ENCODE measurements around the gene CORO6.

Gene CORO6

GRCh38 chr17:29640981-29641642, 18.4 kb upstream of the CORO6 start:
- intact Hi-C loops (cut with DNase I), result loop anchor here (10.0 kb wide), 1 partner anchor 54 kb away; no protein-coding TSS in a partner anchor
- DNase-seq, result peak in 1 of 10 donors; percentile 2

GRCh38 chr17:29640413-29640812, 17.7 kb upstream of the CORO6 start:
- peak in 1 of 10 donors; percentile 4 for DNase-seq
- intact Hi-C loops (cut with DNase I), result loop anchor here (10.0 kb wide), 1 partner anchor 54 kb away; no protein-coding TSS in a partner anchor

GRCh38 chr17:29633886-29634285, 11.2 kb upstream of the CORO6 start:
- DNase-seq, result peak in 1 of 10 donors; percentile 14
- intact Hi-C loops (cut with DNase I), result loop anchor here (5.0 kb wide), 1 partner anchor 293 kb away; no protein-coding TSS in a partner anchor

DNA sequence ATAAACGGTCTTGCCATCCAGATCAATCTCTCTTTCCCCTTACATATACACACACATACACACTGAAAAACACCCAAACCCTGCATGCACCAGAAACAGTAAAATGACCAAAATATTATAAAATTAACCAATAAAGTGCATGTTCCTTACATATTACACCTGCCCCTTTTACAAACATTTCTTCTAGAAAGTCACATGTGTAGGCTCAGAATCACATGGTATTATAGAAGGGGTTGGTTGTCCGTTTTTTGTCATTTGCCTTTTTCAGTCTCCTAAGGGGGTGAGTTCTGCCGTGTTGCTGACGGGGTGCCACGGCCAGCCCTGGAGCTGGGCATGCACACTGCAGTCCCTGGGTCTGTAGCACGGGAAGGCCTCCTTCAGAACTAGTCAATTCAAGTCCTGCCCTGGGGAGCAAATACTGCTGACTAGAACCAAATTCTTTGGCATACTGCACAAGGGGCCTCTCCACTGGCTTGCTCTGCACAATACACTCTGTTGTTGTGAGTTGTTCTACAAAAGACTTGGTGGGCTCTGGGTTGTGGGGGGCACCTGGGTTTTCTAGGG, 8.0 kb upstream of the CORO6 start:
- intact Hi-C loops (cut with DNase I), result loop anchor here (5.0 kb wide), 1 partner anchor 297 kb away; no protein-coding TSS in a partner anchor
- peak in 1 of 10 donors; percentile 33 for DNase-seq

GRCh38 chr17:29629839-29630238, 7.1 kb upstream of the CORO6 start:
- intact Hi-C loops (cut with DNase I), result loop anchor here (5.0 kb wide), 1 partner anchor 297 kb away; no protein-coding TSS in a partner anchor

GRCh38 chr17:29628644-29629043, 5.9 kb upstream of the CORO6 start:
- no peak for DNase-seq
- intact Hi-C loops (cut with DNase I), result no loop called here

More at GRCh38 chr17:29629839-29630238, 7.1 kb upstream of the CORO6 start:
- DNase-seq, result peak in 1 of 10 donors; percentile 9

GRCh38 chr17:29627951-29628350, 5.2 kb upstream of the CORO6 start:
- no peak for DNase-seq
- intact Hi-C loops (cut with DNase I), result no loop called here

DNA sequence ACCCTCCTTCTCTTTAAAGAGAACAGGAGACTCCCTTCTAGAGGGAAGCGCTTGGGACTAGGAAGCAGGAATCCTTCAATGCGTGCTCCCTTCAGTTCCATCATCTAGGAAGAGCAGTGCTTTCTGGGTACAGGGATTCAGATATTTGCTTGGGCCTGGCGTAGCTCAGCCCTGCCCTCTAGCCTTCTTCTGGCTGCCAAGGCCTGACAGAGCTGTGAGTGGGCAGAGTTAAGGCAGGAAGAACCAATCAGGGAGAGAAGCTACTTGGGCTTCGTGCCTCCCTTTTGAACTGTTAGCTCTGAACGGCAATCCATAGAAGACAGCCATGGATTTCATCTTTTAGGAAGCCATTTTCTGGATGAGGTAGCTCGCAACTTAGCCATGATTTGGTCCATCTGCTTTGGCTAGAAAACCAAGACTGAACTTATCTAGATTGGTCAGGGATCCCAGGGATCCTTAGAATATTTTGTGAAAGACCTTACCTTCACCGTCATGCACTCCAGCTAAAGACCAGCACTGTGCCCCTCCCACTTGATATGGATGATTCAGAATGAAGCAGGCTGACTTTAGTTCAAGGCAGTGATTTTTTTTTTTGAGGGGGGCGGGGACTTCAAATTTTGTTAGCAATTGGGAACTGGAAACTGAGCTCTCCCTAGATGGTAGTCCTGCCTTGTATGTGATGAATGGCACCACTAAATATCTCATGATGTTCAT, 2.5 kb upstream of the CORO6 start:
- intact Hi-C loops (cut with DNase I), result no loop called here
- peak in 8 of 10 donors; percentile 28 to 95 (median 60) for DNase-seq

DNA sequence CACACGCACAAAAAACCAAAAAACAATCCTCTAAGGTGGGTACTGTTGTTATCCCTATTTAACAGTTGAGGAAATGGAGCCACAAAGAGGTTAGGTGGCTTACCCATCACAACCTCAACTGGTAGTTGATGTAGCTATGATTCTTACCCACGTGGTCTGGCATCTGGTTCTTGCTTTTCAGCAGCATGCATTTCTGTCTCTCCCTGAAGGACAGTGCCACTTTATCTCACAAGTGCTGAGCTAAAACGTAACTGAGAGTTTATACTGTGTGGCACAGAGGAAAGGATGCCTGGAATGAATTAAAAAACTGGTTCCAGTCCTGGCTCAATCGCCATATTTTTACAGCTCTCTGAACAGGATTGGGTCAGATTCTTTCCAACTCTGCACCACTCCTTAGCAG, 1.9 kb upstream of the CORO6 start:
- intact Hi-C loops (cut with DNase I), result no loop called here
- DNase-seq, result no peak

- intact Hi-C loops (cut with DNase I), result no loop called here
Observed at GRCh38 chr17:29623283-29623647, 553 bp upstream of the CORO6 start.

DNA sequence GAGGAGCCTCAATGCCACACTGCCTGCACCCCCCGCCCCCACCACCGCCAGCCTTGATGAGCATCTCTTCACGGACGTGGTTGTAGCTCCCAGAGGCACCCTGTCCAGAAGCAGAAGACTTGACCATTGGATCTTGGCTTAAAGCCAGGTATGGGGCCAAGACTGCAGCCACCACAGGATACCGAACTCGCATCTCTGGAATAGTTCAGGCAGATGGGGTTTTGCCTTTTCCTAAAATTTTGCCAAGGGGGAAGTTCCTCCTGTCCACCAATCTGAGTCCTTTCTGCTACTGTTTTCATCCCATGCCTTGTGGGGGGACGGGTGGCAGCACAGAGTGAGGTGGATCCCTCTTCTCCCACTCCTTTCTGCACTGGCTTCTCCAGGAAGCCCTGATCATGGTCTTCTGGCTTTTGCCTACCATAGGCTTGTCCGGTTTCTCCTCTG, 939 bp downstream of the CORO6 start:
- intact Hi-C loops (cut with DNase I), result no loop called here
- DNase-seq, result peak in 3 of 10 donors; percentile 24 to 86 (median 45)

More at GRCh38 chr17:29623283-29623647, 553 bp upstream of the CORO6 start:
- DNase-seq, result no peak

- peak in 1 of 10 donors; percentile 73 for DNase-seq
- intact Hi-C loops (cut with DNase I), result no loop called here
Observed at GRCh38 chr17:29620779-29621500, 1.8 kb downstream of the CORO6 start.

DNA sequence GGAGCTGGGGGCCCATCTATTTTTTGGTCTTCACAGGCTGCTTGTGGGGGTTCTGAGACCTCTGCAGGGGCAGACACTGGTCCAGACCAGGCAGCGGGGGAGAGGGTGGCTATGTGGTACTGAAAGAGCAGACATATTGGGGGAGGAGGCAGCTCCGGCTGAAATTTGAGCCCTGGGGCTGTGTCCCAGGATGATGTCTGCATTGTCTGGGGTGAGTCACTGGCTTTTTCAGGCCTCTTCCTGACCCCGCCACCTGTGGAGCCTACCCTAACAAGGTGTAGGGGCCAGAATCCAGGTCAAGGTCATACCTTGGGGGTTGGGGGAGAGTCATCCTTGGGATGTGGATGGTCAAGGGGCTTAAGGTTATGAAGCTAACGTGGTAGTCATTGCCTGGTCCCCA, 2.4 kb downstream of the CORO6 start:
- DNase-seq, result peak in 1 of 10 donors; percentile 69
- intact Hi-C loops (cut with DNase I), result no loop called here

DNA sequence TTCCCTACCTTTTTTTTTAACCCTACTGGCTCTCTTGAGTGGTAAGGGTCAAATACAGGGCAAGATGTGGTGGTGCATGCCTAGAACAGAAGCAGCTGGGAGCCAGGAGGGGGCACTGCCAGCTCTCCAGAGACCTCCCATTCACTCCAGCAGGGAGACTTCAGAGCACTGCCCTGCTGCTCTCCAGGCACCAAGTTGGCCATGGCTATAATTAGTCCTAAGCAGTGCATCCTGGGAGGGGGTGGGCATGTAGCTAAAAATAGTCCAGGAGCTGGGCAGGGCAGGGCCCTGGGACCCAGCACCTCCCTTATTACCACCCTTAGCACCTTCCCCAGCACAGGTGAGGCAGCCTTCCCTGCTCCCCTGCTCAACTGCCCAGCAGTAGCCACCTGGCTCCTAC, 3.5 kb downstream of the CORO6 start:
- peak in 1 of 10 donors; percentile 90 for DNase-seq
- intact Hi-C loops (cut with DNase I), result no loop called here

- peak in 1 of 10 donors; percentile 76 for DNase-seq
- intact Hi-C loops (cut with DNase I), result no loop called here
Observed at GRCh38 chr17:29618272-29619065, 4.2 kb downstream of the CORO6 start.

DNA sequence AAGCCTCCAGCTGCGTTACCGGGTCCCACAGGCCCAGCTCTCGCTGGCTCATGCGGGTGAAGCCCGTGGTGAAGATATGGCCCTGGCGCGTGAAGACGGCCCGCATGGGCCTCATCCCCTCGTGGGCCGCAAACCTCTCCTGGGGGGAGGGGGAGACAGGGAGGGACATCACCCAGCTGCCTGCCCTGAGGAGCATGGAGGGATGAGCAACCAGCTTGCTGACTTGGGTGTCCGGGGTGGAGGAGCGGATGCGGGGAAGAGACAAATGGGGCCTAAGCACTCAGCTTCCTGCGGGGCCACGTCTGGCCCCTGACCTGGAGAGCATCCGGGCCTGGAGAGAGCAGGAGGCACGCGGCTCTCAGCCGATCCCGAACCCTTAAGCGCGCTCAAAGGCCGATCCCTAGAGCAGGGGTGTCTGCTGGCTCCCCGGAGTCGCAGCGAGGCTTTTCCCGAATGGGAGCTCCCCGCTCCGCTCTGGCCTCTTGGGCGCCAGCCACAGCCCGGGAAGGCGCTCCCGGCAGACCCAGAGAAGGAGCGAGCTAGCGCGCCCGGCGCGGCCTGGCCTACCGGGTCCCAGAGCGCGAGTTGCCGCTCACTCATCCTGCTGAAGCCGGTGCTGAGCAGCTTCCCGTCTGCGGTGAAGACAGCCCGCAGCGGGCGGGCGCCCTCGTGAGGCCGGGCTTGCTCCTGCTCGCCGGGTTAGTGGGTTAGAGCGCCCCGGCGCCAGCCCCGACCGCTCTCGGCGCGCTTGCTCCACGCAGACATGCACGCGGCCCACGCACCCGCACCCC, 5.0 kb downstream of the CORO6 start:
- peak in 9 of 10 donors; percentile 68 to 97 (median 77) for DNase-seq
- intact Hi-C loops (cut with DNase I), result no loop called here

DNA sequence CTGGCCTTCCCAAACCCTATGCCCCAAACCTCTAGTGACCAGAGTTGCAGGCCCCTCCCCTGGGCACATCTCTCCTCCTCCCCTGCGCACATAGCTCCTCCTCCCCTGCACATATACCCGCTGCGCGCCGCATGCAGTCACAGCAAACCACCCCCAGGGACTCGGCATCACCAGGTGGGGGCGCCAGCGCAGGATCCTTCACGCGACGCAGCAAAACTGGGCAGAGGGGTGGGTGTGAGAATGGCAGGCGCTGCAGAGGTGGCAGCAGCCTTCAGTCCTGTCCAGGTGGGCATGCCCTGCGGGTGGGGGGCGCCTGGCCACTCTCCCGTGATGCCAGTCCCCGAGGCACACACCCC, 5.6 kb downstream of the CORO6 start:
- intact Hi-C loops (cut with DNase I), result no loop called here
- peak; percentile 77 to 98 (median 87) for DNase-seq

GRCh38 chr17:29616300-29617048, 6.2 kb downstream of the CORO6 start:
- peak in 1 of 10 donors; percentile 85 for DNase-seq
- intact Hi-C loops (cut with DNase I), result no loop called here
